Amniotic stem cell (primary cell): ENCODE results near the gene GNE.
"Not testable (repeated sequence)": the region's sequence is repeated elsewhere in the genome, so short reads cannot be mapped to it uniquely, and the experiment has no call there.

ENCODE experiments used
- DNase-seq: peaks from one replicate; lab custom pipeline; 2025; lab: John Stamatoyannopoulos, UW

GNE gene

GRCh38 chr9:36264896-36265295 lies 6.6 kb upstream of the GNE start:
- no peak for DNase-seq

- no peak for DNase-seq
These were observed 5.4 kb upstream of the GNE start for GRCh38 chr9:36263683-36264082.

- DNase-seq = no peak
These were observed 817 bp upstream of the GNE start for GRCh38 chr9:36258996-36259533.

- no peak for DNase-seq
These were observed 6.8 kb downstream of the GNE start for GRCh38 chr9:36251428-36251827.

- DNase-seq = no peak
These were observed 8.2 kb downstream of the GNE start for GRCh38 chr9:36250079-36250478.

GRCh38 chr9:36249189-36249588 lies 9.1 kb downstream of the GNE start:
- no peak for DNase-seq

GRCh38 chr9:36248061-36248460 lies 10.2 kb downstream of the GNE start:
- not testable (repeated sequence) for DNase-seq

- DNase-seq = no peak
These were observed 10.9 kb downstream of the GNE start for GRCh38 chr9:36247356-36247755.

- no peak for DNase-seq
These were observed 12.3 kb downstream of the GNE start for GRCh38 chr9:36245906-36246305.

GRCh38 chr9:36239675-36240074 lies 18.6 kb downstream of the GNE start:
- DNase-seq = not testable (repeated sequence)

- DNase-seq = not testable (repeated sequence)
These were observed 19.0 kb downstream of the GNE start for GRCh38 chr9:36239205-36239604.

- no peak for DNase-seq
These were observed 21.0 kb downstream of the GNE start for GRCh38 chr9:36237230-36237629.

- no peak for DNase-seq
These were observed 35.8 kb downstream of the GNE start for GRCh38 chr9:36222449-36222848.

- DNase-seq = no peak
These were observed 36.6 kb downstream of the GNE start for GRCh38 chr9:36221667-36222066.

GRCh38 chr9:36218411-36218901 lies 39.8 kb downstream of the GNE start:
- DNase-seq = no peak

- DNase-seq = no peak
These were observed 40.2 kb downstream of the GNE start for GRCh38 chr9:36218011-36218410.

- DNase-seq = no peak
These were observed 40.8 kb downstream of the GNE start for GRCh38 chr9:36217256-36217968.

GRCh38 chr9:36214571-36214970 lies 43.7 kb downstream of the GNE start:
- no peak for DNase-seq

- no peak for DNase-seq
These were observed 44.3 kb downstream of the GNE start for GRCh38 chr9:36213989-36214388.

- no peak for DNase-seq
These were observed 44.9 kb downstream of the GNE start for GRCh38 chr9:36213387-36213786.

- DNase-seq = no peak
These were observed 46.7 kb downstream of the GNE start for GRCh38 chr9:36211510-36211909.

- DNase-seq = no peak
These were observed 47.5 kb downstream of the GNE start for GRCh38 chr9:36210722-36211121.

- no peak for DNase-seq
These were observed 49.6 kb downstream of the GNE start for GRCh38 chr9:36208521-36209253.
